RPMI8226 (cell line): ENCODE data around the gene SORBS1.
A peak's percentile ranks its signal among the peaks of the same experiment; 100 is the strongest.
"Not testable (repeated sequence)": the region's sequence is repeated elsewhere in the genome, so short reads cannot be mapped to it uniquely, and the experiment has no call there.

Source experiments
- DNase-seq: peaks from one replicate; pipeline ENCODE4 v3.0.0-alpha.2; 2015

The SORBS1 gene

DNA sequence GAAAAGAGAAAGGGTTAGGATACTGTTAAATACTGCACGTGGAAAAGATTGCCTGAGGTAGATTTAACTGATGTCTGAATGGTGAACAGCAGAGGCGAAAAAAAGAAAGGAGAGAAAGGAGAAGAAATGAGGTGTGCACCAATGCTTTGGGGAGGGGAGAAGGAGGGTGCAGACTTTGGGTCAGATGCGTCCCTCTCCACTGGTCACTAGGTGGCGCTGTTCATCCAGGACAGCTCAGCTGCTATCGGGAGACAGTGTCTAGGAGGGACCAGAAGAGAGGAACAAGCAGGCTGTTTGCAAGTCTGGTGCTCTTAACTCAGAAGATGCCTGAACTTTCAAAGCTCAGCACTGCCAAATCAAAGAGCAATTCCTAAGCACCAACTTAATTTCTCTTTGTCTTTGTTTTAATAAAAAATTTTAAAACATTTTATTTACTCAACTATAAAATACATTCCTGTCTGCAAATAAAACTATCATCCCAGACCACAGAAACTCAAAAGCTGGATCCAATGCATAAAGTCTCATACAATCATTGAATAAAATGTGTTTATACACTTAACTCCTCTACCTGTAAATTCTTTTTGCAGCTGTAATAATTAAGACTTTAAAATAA, 186.5 kb downstream of the SORBS1 start:
- DNase-seq: peak; percentile 78

DNA sequence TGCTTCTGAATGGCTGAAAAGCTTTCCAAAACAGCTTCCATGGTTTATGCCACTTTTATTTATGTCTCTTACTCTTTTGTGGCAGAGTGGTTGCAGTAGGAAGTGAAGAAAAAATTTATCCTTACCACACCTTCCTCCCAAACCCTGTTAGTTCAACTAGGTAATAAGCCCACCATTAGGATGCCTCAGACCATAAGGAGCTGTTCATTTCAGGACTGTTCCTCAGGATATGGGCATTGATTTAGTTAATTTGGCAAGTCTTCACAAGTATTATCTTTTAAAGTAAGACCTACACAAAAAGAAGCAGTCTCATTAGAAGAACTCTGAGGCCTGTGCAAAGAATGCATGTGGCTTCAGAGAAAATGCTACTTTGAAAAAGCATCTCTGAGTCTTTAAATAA, 187.5 kb downstream of the SORBS1 start:
- DNase-seq: no peak

DNA sequence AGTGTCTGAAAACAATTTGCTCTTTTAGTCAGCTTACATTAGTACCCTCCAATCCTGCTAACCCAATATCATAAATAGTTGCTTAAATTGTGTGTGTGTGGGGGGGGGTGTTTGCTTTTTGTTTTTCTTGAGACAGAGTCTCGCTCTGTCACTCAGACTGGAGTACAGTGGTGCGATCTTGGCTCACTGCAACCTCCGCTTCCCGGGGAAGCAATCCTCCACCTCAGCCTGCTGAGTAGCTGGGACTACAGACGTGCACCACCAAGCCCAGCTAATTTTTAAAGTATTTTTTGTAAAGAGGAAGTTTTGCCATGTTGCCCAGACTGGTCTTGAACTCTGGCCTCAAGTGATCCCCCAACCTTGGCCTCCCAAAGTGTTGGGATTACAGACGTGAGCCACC, 196.8 kb downstream of the SORBS1 start:
- no peak for DNase-seq

DNA sequence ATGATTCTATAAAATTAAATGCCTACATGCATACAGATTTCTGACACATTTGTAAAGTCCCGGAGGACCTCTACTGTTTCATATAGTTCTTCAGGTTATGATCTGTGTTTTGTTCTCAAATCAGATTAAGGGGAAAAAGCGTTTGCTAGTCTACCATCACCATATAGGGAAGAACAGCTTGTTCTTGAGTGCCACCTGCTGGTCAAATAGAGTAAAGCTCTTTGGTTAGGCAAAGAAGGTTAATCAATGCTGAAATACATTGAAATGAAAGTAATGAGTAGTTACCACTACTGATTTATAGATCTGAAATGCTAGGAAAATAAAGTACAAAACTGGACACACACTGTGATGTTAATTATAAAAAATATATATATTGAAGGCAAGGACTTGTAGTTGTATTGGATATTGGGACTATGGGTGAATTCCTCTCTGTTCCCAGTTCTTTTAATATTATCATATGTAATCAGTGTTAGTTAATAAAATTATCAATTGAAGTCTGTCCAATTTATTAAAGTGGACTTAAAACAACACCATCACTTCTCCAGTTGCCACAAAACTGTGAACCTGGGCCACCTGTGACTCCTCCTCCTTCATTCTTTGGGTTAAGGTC, 197.8 kb downstream of the SORBS1 start:
- DNase-seq: peak; percentile 60

DNA sequence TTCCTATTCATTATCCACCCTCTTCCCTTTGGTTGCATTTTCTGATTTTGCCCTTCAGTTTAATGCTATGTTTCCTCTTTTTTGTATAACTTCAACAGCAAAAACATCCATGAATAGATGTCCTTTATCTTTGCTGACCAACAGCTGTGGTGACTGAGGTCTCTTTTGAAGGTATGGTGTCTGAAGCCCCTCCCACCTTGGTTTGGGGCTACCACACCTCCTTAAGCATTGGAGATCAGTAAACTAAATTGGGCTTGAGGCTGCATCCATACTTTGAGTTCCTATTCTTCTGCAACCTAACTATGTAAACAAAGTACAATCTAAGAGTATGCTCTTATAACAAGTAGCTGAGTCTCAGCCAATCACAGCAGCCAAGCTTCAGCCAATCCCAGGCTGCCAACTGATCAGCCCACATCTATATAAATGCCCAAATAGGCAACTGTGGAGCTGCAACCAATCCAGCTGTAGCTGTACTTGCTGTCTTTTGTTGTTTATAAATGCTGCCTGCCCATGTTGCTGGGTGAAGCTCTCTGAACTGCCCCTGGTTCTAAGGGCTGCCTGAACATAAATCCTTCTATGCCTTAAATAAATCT, 201.0 kb downstream of the SORBS1 start:
- peak; percentile 8 for DNase-seq

DNA sequence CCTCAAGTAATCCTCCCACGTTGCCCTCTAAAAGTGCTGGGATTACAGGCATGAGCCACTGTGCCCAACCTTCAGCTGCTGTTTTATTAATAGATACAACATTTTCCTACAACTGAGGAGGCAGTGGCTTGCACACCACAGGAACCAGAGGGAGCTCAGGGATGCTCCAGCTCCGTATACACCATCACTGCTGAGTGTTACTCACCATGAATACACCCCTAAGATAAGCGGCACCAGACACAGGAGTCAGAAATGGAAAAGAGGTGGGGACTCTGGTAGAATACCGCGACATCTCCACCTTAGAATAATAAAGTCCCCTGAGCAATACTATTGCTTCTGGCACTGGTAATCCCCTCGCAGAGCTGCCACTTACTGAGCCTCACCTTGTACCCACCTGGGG, 201.7 kb downstream of the SORBS1 start:
- DNase-seq: no peak

DNA sequence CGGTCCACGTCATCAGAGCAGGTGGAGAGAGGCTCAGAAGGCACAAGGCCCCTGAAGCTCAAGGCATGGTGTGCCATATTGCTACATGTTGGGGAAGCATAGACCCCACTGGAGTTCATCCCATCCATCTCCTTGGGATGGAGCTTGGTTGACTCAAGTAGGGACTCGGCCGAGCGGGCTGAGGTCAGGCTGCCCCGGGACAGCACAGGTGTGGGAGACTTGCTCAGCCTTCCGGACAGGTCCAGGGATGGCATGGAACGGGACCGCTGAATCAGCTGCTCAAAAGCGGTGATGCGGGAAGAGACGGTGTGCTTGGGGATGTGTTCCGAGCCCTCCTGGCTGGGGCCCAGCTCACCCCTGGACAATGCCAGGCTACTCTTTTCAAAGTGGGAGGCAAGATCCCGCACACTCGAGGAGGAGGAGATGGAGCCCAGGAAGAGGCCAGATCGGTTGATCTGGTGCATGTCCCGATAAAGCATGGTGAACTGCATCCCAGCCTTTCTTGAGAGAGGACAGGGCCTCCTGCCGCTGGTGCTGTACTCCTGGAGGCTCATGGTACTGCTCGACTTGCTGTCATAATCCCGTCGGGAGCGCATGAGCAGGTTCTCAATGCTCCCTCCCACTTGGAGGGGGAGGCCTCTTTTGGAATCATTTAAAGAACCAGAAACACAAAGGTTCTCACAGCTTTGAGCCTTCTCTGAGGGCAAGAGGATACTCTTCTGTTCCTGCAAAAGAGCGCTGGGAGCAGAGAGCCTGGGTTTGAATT, 204.8 kb downstream of the SORBS1 start:
- no peak for DNase-seq

DNA sequence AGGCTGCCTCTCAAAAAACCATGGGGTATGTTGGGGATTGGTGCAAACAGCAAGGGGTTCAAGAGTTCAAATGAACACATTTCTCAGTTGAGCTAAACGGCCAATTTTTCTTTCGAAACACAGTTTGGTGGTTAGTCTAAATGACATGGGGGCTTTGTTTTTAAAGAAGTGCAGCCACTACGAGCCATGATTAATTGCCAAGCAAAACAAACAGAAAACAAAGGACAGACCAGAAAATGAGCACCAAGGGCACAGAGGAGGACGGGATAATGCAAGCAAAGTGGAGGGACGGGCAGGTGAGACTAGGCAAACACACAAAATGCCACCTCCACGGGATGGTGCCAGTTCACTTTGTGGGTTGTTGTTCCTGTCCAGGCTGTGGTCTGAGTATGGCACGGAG, 205.9 kb downstream of the SORBS1 start:
- DNase-seq: no peak

DNA sequence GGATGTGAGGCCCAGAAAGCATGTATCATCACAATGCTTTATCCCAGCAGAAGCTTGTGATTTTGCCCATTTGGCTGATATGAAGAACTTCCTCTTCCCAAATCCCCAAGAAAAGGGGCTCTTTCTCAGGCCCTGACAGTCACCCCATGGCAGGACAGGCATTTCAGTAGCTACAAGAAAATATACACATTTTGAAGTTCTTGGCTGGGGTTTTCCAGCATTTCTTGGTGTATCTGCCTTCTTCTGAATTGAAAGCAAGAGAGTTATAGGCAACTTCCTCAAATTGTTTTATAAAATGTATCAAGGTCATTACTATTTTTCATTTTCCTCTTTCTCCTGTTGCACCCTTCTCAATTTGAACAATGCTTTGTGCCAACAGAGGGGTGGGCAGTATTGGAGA, 207.1 kb downstream of the SORBS1 start:
- no peak for DNase-seq

DNA sequence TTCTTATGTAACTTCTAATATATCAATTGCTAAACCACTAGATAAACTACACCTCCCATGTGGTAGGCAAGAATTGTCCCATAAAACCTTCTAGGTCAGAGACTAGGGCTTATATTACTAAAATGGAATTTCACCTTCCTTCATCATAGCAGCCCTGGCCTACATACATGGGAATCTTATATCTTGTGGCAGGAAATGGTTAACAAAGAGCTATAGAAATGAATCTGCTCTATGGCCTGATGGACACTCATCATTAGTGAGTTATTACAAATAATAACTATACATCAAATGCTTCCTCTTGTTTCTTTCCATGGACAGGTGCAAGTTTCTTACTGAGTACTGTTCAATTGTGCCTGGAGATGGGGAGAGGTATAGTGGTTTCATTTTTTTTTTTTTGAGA, 208.0 kb downstream of the SORBS1 start:
- no peak for DNase-seq

DNA sequence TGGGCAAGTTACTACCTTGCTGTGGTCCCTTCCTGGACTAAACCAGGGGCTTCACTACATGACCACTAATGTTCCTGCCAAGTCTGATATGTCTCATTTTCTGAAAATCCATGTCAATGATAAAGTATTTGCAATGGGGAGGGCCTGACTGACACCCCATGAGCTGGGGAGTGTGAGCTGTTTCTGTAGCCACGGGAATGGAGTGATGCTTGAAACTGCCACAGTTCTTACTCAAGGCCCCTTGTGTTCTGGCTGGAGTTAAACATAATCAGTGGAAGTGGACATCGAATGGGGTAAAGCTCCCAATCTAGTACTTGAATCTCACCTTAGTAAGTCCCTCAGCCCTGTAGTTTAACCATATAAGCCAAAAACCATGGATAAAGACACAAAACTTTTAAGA, 208.5 kb downstream of the SORBS1 start:
- DNase-seq: no peak

DNA sequence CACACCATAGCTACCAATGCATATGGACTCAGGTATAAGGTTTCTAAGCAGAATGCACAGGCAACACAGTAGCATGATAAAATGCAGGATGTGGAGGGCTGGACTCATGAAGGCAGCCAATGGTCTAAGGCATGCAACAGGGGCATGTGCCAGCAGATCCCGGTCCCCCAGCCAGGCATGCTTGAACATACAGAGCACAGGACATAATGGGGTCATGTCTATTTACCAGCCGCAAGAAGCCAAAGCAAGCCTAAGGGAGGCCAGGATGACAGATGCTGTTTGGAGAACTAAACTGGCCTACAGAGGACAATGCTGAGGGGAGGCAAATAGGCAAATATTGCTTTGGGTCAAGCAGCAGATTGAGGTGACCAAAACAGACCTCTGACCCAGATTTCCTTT, 210.3 kb downstream of the SORBS1 start:
- DNase-seq: no peak

DNA sequence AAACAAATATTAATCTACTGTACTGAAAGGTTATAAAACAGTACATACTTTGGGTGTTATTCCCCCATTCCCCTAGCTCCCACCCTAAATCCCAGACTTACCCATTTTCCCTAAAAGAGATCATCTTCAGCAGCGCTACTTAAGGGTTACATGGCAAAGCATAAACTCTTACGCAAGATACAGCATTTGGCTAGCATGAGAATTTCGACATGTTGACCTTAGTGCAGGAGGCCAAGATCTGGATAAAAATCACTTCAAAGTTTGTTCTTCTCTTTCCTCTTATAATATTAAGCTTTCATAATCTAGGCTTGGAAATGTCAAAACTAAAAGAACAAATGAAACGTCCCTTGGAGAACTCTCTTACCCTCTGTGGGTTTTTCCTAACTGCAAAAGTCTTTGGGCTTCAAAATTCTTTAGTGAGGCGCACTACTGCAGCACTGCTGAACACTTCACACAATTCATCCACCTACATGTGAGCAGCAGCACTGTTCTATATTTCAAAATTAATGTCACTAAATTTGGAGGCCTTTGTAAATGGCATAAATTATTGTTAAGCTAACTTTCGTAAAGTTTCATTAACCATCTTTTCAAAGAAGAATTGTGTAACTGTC, 210.8 kb downstream of the SORBS1 start:
- no peak for DNase-seq

DNA sequence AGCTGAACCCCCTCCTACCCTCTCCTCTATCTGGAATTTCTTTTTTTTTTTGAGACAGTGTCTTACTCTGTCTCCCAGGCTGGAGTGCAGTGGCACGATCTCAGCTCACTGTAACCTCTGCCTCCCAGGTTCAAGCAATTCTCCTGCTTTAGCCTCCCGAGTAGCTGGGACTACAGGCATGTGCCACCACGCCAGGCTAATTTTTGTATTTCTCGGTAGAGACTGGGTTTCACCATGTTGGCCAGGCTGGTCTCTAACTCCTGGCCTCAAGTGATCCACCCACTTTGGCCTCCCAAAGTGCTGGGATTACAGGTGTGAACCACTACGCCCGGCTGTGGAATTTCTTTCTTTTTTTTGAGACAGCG, 213.8 kb downstream of the SORBS1 start:
- DNase-seq: not testable (repeated sequence)

DNA sequence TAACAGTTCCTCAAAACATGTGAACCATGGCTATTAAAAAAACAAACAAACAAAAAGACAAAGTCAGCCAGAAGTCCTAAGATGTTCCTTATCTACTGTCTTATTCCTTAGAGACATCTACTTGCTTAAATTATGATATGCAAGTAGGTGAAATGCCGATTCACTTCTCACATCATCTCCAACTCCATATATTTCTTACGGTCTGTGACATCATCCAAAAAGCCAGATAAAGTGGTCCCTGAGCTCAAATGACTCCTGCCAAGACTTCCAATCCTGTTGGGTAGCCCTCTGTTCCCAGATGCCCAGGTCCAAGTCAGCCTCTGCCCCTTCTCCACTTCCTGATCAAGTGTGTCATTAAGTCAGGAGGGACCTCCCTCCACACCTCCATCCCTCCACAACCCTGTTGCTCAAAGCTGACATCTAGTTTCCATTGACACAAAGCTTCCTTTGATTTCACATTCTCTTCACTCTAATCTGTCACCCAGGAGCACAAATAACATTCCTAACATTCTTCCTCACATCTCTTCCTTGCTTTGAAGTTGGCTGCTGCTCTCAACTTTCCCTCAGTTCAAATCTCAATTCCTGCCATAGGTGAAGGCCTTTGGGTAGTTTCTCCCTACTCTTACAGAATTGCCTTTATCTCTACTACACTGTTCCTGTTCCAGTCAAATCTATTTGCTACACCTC, 214.3 kb downstream of the SORBS1 start:
- DNase-seq: no peak

DNA sequence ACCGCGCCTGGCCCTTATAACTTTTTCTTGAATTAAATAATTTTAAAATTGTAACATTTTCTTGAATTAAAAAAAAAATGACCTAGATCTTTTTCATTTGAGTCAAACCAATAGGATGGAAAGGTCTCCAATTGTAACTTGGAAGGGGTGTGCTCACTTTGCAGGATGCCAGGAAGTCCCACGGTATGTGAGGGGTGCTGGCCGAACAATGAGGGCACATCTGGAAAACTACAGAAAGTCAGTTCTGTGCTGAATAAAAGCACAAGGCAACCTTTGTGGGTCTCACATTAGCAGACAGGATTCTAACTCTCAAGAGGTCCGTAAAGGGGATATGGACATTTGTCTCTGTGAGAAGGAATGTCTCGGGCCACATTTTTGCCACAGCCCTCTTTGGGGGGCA, 217.6 kb downstream of the SORBS1 start:
- no peak for DNase-seq

DNA sequence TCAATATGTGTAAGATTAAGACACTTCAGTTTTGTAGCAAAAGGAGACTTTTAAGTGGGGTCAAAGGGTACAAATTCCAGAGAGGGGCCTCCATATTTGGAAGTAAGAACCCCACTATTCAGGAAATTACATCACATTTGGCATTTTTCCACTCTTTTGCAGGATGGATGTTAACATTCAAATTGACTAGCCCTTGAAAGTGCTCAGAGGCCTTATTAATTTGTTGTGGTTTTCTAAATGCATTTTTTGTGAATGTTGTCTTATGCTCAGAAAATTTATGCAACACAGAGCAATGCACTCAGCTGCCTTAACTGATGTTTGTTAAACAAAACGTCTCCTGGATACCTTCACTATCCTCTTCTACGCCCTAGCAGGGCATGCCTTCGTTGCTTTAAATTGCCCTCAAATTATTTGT, 219.4 kb downstream of the SORBS1 start:
- DNase-seq: no peak

DNA sequence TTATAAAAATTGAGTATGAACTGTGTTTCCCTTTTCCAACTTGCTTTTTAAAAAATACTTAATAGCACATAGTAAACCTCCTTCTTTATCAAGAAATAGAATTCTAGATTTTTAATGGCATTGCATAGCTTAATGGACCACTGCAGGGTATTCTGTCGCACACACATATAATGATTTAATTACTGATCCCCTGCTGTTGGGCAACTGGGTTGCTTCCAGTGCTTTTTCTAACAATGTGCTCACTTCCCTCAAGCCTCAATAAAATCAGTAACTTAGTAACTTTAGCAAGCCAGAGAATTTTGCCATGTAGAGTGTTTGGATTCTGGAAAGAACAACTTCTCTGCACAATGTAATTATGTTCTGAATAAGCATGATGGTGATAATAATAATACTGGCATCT, 221.3 kb downstream of the SORBS1 start:
- DNase-seq: no peak

DNA sequence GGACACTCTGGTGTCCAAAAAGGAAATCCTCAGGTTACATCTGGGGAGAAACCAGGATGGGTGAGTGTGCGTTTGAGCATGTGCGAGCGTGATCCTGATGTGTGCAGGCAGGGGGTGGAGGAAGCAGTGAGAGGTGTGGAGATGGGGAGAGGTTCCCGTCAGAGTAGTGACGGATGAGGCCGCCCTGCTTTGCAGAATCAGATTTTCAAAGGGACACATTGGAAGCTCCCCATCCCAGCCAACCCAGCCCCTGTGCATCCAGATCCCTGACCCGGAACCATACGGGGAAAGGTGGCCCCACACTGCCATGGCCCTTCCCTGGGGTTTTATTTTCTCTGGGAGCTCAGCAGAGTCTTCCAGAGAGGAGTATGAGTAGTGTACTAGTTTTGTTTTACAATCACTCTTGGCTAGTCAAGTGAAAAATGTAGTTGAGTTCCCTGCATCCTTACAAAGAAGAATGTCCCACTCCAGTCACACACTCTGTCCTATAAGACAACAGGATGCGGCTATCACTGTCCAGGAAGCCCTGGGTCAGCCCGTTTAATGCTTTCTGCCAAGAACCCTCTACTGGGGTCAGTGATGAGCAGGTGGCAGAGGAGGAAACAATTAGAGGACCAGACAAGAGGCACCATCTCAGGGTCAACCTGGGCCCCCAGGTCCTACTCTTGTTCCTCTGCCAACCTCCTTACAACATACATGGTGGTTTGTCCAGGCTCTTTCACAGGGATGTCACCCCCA, 223.6 kb downstream of the SORBS1 start:
- no peak for DNase-seq

DNA sequence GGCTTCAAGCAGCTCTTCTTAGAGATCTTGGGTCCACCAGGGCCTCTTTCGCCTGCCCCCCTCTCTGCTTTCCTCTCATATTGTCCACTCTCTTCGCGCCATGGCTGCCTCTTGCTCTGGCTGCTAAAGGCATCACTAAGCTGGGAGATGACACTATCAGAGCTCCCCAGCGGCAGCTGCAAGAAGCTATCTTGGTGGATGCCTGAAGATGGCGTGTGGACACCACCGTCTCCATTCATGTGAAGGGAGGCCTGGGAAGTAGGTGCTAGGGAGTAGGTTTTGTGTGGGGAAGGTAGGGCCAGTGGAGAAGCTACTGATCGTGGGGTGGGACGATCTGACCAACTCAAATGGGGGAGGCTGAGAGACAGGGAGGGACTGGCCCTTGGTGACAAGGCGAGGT, 224.5 kb downstream of the SORBS1 start:
- no peak for DNase-seq

DNA sequence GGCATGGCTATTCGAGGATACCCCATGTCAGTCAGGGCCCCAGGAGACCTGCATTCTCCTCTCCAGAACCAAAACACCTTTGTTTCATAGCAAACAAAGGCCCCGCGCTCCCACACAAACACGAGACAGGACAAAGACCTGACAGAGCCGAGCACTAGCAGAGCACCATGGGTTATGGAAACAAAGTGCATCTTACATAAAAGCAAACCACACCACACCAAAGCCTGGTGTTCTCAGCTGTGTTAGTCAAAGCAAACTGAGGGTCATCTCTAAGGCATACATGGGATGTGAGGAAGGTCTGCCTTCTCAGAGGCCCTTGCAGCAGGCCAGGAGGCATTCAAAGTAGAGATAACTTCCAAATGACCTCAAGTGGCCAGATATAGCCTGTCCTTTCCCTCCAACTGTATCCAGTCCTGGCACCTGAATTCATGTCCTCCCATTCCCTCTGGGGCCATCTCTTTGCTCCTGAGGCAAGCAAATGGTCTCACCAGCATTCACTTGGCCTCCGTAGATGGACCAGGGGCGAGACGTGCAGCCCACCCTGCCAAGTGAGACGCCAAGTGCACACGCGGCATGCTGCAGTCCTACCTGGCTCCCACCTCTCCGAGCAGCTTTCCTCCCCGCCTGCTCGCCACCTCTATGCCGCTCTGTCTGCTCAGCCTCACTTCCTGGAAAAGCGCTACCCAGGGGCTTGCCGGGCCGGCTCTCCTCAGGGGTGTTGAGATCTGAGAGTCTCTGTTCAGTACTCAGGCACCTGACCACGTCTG, 225.1 kb downstream of the SORBS1 start:
- no peak for DNase-seq

DNA sequence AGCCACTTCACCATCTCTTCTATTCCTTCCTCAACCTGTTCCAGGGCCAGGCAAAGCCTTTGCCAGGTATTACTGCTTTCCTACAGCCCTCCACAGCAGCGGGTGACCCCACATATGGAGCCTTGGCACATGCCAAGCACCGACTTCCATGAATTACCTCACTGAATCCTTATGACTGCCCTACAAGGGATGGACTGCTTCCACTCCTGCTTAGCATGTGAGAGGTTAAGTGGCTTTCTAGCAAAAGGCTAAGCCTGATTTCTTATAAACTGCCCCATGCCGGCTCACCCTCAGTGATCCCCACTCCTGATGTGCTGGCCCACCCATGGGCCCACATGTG, 226.4 kb downstream of the SORBS1 start:
- no peak for DNase-seq
